HG03378 (cell line): ENCODE results near the gene RNF39.
A peak's percentile ranks its signal among the peaks of the same experiment; 100 is the strongest.
"Not testable (repeated sequence)": the region's sequence is repeated elsewhere in the genome, so short reads cannot be mapped to it uniquely, and the experiment has no call there.

Experiments
- ATAC-seq: cut with Tn5 transposase; IDR thresholded peaks from one replicate; pipeline ENCODE4 v1.9.1; 2021; ENCODE audit warnings: mild to moderate bottlenecking, moderate library complexity; ENCODE audit not compliant: unreplicated experiment

Gene RNF39

DNA sequence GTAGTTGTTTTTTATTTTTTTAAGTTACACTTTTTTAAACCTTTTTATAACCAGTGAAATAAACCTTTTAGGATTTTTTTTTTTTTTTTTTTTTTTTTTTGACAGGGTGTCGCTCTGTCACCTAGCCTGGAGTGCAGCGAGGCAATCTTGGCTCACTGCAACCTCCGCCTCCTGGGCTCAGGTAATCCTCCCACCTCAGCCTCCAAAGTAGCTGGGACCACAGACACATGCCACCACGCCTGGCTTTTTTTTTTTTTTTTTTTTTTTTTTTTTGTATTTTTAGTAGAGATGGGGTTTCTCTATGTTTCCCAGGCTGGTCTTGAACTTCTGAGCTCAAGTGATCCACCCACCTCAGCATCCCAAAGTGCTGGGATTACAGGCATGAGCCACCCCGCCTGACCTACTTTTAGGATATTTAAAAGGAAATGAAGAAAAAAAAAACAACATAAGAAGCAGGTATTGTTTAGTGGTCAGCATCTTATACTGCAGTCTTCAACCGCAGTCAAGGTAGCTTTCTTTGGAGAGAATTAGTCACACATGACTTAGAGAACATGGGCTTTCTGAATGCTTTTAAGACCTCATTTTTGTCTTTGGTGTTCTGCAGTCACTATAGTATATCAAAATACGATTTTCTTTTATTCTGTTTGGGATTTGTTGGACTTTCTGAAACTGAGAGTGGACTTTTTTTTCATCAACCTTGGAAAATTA, 12.9 kb downstream of the RNF39 start:
- no peak for ATAC-seq

DNA sequence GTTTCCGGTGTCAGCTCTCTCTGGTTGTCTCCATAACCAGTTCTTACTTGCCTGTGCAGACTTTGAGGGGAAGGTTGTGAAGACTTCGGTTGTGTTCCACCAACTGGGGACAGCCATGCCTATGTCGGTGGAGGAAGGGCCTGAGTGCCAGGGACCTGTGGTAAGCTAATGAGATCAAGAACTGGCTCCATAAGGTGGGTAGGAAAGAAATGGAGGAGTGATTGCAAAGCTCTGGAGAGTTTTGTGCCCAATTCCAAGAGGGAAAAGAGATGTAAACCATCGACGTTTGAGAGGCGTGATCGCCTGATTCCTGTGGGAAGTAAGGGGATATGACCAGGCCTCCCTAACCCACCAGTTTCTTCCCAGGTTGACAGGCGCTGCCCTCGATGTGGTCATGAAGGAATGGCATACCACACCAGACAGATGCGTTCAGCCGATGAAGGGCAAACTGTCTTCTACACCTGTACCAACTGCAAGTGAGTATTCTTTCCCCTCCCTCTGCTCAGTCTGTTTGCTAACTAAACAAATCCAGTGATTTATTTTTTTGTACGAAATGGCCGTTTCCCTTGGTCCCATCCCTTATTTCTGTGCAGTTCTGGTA, 13.6 kb downstream of the RNF39 start:
- ATAC-seq = peak; percentile 2

DNA sequence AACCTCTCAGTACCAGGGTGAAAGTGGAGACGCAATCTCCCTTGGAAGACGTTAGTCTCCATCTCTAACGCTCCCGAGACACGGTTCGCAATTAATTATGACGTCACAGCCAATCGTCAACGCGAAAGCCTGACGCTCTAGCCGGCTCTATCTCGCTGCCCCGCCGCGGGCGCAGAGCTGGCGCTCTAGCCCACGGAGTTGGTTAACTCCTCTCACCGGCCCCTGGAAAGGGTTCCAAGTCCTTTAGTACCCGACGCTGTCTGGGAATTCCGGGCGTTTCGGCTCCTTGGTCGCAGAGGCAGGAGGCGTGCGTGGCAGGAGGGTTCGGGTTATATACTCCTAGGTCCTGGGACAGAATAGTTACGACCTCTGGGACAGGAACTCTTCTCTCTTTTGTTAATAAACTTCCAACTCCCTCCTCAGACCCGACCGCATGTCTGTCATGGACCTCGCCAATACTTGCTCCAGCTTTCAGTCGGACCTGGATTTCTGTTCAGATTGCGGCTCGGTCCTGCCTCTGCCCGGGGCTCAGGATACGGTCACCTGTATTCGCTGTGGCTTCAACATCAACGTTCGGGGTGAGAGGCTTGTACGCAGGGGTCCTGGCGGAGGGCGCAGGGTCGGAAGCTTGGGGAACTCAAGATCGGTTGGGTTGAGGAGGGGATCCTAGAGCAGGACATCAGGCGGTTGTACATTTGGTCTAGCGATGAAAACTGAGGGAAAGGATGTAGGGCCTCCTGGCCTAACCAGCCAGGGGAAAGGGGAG, 14.3 kb downstream of the RNF39 start, which contains the start of gene POLR1H:
TSS of gene POLR1H (plus strand) at position 174 of the 766 bp plus-strand sequence. CDS start at position 434, 260 bp downstream.
- ATAC-seq = peak; percentile 81

GRCh38 chr6:30060606-30061091, 14.9 kb downstream of the RNF39 start:
- ATAC-seq = peak; percentile 9

- ATAC-seq = no peak
Observed at GRCh38 chr6:30055513-30055912, 20.1 kb downstream of the RNF39 start.

DNA sequence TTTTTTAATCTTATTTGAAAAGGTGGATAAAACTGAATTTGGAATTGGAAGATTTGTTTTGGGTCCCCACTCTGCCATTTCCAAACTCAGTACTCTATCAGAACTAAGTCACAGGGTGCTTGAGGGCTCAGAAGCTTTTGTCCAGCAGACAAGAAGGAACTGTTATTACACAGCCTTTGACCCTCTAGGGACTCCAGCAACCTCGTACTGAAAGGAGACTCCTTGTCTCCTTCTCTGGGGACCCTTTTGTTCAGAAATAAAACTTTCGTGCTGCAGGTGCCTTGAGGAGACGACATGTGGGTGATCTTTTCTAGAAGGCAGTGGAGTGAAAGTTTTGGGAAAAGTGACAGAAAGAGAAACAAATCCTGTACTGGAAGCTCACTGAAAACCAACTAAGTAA, 21.9 kb downstream of the RNF39 start:
- ATAC-seq = no peak

DNA sequence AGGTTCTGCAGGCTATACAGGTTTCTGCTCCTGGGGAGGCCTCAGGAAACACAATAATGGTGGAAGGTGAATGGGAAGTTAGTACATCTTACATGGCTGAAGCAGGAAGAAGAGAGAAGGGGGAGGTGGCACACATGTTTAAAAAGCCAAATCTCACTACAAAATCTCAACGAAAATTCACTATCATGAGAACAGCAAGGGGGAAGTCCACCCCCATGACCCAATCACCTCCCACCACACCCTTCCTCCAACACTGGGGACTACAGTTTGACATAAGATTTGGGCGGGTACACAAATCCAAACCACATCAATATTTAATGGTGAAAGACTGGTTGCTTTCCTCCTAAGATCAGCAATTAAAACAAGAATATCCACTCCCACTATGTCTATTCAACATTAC, 28.3 kb downstream of the RNF39 start:
- ATAC-seq = no peak

GRCh38 chr6:30044630-30045029, 30.9 kb downstream of the RNF39 start:
- no peak for ATAC-seq

DNA sequence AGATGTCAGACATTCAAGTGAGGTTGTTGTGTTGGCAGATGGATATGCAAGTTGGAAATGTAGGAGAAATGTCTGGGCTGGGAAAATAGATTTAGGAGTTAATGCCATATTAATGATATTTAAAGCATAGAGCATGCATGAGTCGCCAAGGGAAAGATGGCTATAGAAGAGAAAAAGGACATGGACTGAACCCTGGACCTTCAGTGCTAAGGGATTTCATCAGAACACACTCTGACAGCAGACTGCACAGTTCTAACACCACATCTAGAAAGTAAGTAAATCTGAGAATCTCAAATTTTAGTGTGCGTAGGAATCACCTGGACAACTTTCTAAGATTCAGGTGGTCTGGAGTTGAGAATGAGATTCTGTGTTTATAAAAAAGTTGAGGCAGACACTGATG, 31.8 kb downstream of the RNF39 start:
- ATAC-seq = no peak

GRCh38 chr6:30042914-30043313, 32.7 kb downstream of the RNF39 start:
- ATAC-seq = no peak

- ATAC-seq = no peak
Observed at GRCh38 chr6:30042476-30042875, 33.1 kb downstream of the RNF39 start.

GRCh38 chr6:30041821-30042220, 33.7 kb downstream of the RNF39 start:
- ATAC-seq = no peak

GRCh38 chr6:30041221-30041620, 34.3 kb downstream of the RNF39 start:
- ATAC-seq = no peak

DNA sequence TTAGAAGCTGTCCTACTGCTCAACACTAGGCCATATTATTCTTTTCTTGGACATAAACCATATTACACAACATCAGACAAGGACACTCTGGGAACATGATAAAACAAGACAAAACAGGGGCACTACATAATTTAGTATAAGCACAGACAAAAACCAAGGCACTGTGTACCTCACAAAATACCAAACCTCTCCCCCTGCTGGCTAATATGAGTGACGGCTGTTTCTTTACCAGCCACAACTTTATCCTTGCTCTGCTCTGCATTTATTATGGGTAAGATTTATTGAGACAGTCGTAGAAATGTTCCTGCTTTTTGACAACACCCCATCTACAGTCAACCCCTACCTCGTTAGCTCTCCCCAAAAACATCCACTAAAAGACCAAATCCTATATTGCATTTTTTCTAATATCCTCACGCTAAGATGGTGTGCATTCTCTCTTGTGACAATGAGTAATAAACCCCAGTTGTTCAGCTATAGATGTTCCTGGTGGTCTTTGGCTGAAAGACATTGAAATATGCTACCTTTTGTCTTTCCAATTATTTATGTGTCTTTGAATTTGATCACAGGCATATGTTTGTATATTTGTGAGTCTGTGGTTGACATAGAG, 38.3 kb downstream of the RNF39 start:
- ATAC-seq = no peak

DNA sequence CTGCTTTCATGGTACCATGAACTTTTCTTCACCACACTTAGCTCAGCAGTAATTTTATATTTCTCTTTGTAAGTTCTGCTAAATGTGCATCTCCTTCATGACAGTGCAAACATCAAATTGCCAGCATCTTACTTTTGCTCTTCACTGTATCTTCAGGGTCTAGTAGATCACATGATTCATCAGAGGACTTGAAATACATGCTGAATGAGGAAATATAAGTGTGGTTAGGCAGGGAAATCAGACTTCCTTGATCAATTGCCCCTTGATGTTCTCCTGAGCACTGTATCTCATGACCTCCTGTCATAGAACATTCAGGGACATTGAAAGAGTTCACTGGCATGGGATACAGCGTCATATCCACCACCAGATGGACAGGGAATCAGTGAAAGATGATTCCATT, 39.8 kb downstream of the RNF39 start:
- ATAC-seq = no peak

- not testable (repeated sequence) for ATAC-seq
Observed at GRCh38 chr6:30033440-30033839, 42.1 kb downstream of the RNF39 start.

- no peak for ATAC-seq
Observed at GRCh38 chr6:30031381-30031780, 44.2 kb downstream of the RNF39 start.

GRCh38 chr6:30029588-30029987, 46.0 kb downstream of the RNF39 start:
- ATAC-seq = no peak

GRCh38 chr6:30025186-30025585, 50.4 kb downstream of the RNF39 start:
- ATAC-seq = no peak

DNA sequence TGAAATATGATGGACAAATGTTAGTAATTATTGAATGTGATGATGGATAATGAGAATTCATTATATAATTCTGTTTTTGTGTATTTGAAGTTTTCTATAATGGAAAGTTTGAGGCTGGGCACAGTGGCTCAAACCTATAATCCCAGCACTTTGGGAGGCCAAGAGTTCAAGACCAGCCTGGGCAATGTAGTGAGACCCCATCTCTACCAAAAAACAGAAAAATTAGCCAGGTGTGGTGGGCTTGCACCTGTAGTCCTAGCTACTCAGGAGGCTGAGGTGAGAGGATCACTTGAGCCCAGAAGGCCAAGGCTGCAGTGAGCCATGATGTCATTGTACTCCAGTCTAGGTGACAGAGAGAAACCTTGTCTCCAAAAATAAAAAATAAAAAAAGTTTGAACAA, 52.9 kb downstream of the RNF39 start:
- ATAC-seq = not testable (repeated sequence)

- ATAC-seq = no peak
Observed at GRCh38 chr6:30022189-30022588, 53.4 kb downstream of the RNF39 start.
